Upper lobe of left lung (tissue), 6 donors: Measurements from ENCODE around the gene OSR1. TPM values are rescaled to one million over a fixed set of nuclear protein-coding genes. Genes with fewer than 3 reads are reported as not detected.

ENCODE experiments used
- ATAC-seq, 2 donors: fragments of 200-7000 bp; cut with Tn5 transposase; one replicate each; pipeline ENCODE4 v1.9.1; 2022; ENCODE audit warnings: mild to moderate bottlenecking in 2 of 2, moderate library complexity in 2 of 2; ENCODE audit not compliant: low FRiP score in 2 of 2
- DNase-seq, 2 donors: peaks; one replicate each; pipeline ENCODE4 v3.0.0-alpha.2; 2019 to 2020
- H3K27ac ChIP-seq, 4 donors: fragments of 200-600 bp; sonication (generic); one replicate each; pipeline ENCODE4 v1.5.1; 2016 to 2019
- H3K27me3 ChIP-seq, 4 donors: fragments of 200-600 bp; sonication (generic); one replicate each; pipeline ENCODE4 v1.5.1; 2017 to 2019
- H3K36me3 ChIP-seq, 4 donors: fragments of 200-600 bp; sonication (generic); one replicate each; pipeline ENCODE4 v1.5.1; 2016 to 2019
- H3K4me1 ChIP-seq, 4 donors: fragments of 200-600 bp; sonication (generic); one replicate each; pipeline ENCODE4 v1.5.1; 2018 to 2019
- H3K4me3 ChIP-seq, 4 donors: fragments of 200-600 bp; sonication (generic); one replicate each; pipeline ENCODE4 v1.5.1; 2017 to 2019; ENCODE audit warnings: mild to moderate bottlenecking in 2 of 4, moderate library complexity in 1 of 4
- H3K9me3 ChIP-seq, 4 donors: fragments of 200-600 bp; sonication (generic); one replicate each; pipeline ENCODE4 v1.5.1; 2018 to 2019
- EP300 ChIP-seq, 4 donors: sonication (generic); formaldehyde crosslinking; IDR thresholded peaks; one replicate each; pipeline ENCODE4 v1.5.1; 2017; ENCODE audit warnings: antibody characterized with exemption in 4 of 4, control low read depth in 2 of 4
- POLR2A ChIP-seq, 4 donors: fragments of 450-650 bp; IDR thresholded peaks; one replicate each; pipeline ENCODE4 v1.5.1; 2016 to 2017; ENCODE audit warnings: antibody characterized with exemption in 4 of 4, mild to moderate bottlenecking in 2 of 4
- POLR2AphosphoS5 ChIP-seq, 2 donors: sonication (generic); formaldehyde crosslinking; IDR thresholded peaks; one replicate each; pipeline ENCODE4 v1.5.1; 2017; ENCODE audit warnings: antibody characterized with exemption in 2 of 2
- WGBS, 2 donors: methylation state at CpG; one replicate each; pipeline ENCODE4 v1.1.5; 2017 to 2018; 5-methylcytosine and 5-hydroxymethylcytosine counted together
- total RNA-seq, 6 donors: library from RNA; depleted of rRNA in 4 of 6; stranded (reverse); fragments of >200 nt in 4 of 6; gene quantifications; one replicate each; pipeline versions ENCODE4 v1.1.0 to v1.2.1, GENCODE V29; 2016 to 2021
- TF ChIP-seq, protein P1 (sequence below), 6 experiments: fragments of 450-650 bp in 4 of 6; fragments of 200-600 bp in 2 of 6; sonication (generic) in 2 of 6; IDR thresholded peaks; one replicate each; pipeline ENCODE4 v1.5.1; 2016 to 2019; ENCODE audit warnings: antibody characterized with exemption in 6 of 6
- donor health status: DM: no; HTN: no; CAD: no; lungs with moderate emphysema.
- donor health status: DM: no; HTN: yes; CAD: no; lungs with severe emphysema.

The OSR1 gene
- total RNA-seq, 6 donors from 2014 or later: 3.2 to 19.4 (median 7.5) TPM

DNA sequence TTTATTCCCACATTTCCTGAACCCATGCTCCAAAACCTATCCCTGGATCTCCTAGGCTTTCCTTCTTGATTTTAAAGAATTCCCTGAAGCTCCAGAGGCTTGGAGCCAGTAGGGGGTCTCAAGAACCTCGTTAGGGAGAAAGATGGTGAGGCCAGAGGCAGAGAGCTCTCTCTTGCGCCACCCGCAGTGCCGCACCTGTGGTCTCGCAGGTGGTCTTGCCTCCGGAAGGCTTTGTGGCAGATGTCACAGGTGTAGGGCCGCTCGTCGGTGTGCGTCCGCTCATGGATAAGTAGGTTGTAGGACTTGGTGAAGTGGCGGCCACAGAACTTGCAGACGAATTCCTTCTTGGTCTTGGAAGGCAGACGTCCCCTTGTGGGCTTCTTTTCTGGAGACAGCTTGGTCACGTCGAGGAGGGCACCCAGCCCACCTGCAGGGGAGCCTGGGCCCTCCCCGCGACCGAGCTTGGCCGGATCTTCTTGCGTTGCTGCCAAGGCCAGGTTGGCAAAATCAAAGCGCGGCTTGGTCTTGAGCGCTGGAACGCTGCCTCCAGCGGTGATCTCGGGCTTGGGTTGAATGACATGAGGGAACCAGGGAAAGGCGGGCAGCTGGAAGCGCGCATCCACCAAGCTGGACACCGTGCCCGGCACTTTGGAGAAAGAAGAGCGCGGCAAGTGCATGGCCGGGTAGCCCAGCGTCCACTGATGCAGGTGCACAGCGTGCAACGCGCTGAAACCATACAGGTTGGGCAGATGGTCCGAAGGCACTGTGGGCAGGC, 5.3 kb downstream of the OSR1 start:
- no peak for TF ChIP-seq EP300 (IDR thresholded peaks at IDR 0.05)
- TF ChIP-seq POLR2A (IDR thresholded peaks at IDR 0.05): no peak
- TF ChIP-seq POLR2AphosphoS5 (IDR thresholded peaks at IDR 0.05): no peak
- TF ChIP-seq, protein P1, sequence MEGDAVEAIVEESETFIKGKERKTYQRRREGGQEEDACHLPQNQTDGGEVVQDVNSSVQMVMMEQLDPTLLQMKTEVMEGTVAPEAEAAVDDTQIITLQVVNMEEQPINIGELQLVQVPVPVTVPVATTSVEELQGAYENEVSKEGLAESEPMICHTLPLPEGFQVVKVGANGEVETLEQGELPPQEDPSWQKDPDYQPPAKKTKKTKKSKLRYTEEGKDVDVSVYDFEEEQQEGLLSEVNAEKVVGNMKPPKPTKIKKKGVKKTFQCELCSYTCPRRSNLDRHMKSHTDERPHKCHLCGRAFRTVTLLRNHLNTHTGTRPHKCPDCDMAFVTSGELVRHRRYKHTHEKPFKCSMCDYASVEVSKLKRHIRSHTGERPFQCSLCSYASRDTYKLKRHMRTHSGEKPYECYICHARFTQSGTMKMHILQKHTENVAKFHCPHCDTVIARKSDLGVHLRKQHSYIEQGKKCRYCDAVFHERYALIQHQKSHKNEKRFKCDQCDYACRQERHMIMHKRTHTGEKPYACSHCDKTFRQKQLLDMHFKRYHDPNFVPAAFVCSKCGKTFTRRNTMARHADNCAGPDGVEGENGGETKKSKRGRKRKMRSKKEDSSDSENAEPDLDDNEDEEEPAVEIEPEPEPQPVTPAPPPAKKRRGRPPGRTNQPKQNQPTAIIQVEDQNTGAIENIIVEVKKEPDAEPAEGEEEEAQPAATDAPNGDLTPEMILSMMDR (IDR thresholded peaks at IDR 0.05): no peak

DNA sequence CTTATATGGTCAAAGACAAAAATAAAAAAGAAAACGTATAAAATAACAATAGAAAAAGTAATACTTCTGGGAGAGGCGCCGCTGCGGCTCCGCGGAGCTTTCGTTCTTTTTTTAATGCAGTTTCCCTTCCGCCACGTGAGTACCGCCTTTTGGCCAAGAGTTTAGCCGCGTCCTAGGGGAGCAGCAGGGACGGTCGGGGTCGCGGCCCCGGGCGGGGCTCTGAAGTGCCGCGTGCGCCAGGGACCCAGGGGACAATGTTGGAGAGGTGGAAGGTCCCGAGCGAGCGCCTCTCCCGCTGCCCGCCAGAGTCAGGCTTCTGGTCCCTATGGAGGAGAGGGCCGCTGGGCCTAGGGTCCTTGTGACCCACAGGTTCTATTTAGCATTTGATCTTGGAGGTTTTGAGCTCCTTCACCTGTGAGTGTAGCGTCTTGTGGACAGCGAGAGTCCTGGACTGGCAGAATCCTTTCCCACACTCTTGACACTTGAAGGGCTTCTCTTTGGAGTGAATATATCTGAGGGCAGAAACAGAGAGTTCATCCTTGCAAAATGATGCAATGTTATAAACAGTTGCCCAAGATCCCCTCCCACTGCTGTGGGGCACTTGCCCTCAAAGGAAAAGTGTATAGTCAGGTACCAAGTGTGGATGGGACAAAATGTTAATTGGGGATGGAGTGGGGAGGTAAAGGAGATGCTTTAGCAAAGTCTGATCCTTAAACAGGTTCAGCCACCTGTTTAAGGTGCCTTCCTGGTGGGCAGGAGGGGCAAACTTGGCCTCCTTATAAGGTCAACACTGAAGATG, 6.3 kb downstream of the OSR1 start:
- Histone ChIP-seq H3K9me3 (no peaks in the 10 kb centered on the region), H3K36me3 (no peaks in the 10 kb centered on the region), H3K27me3 (peaks cover 0 to 43% (median 24%) of the 10 kb centered on the region in 4 donors), H3K4me3 (peak overlapping the region in 2 of 4 donors; percentile 4 to 18), H3K4me1 (peaks cover 20 to 48% (median 28%) of the 10 kb centered on the region in 4 donors), H3K27ac (no peak overlapping the region)
- WGBS, 2 donors: 24 to 29% methylated on average over 27 to 29 of the region's 29 CpGs
- DNase-seq (peak in 1 of 2 donors; percentile 82), ATAC-seq (no peak)
- TF ChIP-seq, protein P1 (IDR thresholded peaks at IDR 0.05): no peak
- TF ChIP-seq EP300 (IDR thresholded peaks at IDR 0.05) (no peak), POLR2A (IDR thresholded peaks at IDR 0.05) (no peak), POLR2AphosphoS5 (IDR thresholded peaks at IDR 0.05) (no peak)

More for the DNA sequence above, 5.3 kb downstream of the OSR1 start:
- 44 to 46% methylated on average over 33 to 40 of the region's 40 CpGs for WGBS, 2 donors
- no peak overlapping the region for H3K4me3 ChIP-seq
- peaks cover 29 to 54% (median 34%) of the 10 kb centered on the region in 4 donors for H3K4me1 ChIP-seq
- H3K27me3 ChIP-seq: peaks cover 0 to 52% (median 31%) of the 10 kb centered on the region in 4 donors
- ATAC-seq: no peak
- DNase-seq: peak in 1 of 2 donors; percentile 74
- no peaks in the 10 kb centered on the region for H3K9me3 ChIP-seq
- no peak overlapping the region for H3K27ac ChIP-seq
- H3K36me3 ChIP-seq: no peaks in the 10 kb centered on the region

DNA sequence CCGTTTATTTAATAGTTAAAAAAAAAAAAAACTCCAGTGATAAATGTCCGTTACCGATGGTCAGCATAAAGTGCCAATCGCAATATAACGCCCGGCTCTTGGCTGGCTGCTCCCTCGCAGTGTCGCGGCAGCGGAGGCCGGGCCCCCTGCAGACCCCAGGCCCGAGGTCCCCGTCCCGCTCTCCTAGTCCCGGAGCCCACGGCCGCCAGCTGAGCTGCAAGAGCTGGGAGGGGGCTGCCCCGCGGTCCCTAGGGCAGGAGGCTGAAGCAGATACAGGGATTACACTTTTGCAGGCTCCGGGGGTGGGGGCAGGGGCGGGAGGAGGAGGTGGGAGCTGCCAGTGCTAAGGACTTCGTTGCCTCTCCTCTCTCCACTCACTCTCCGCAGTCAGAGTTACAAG, 6.9 kb downstream of the OSR1 start:
- Histone ChIP-seq H3K36me3 (no peaks in the 10 kb centered on the region), H3K4me3 (peak overlapping the region in 2 of 4 donors; percentile 4 to 18), H3K27ac (no peak overlapping the region), H3K4me1 (peaks cover 18 to 48% (median 27%) of the 10 kb centered on the region in 4 donors), H3K9me3 (no peaks in the 10 kb centered on the region), H3K27me3 (peaks cover 0 to 37% (median 21%) of the 10 kb centered on the region in 4 donors)
- TF ChIP-seq POLR2AphosphoS5 (IDR thresholded peaks at IDR 0.05) (no peak), EP300 (IDR thresholded peaks at IDR 0.05) (no peak), POLR2A (IDR thresholded peaks at IDR 0.05) (no peak)
- TF ChIP-seq, protein P1 (IDR thresholded peaks at IDR 0.05): no peak
- WGBS, 2 donors: 23 to 32% methylated on average over 23 of the region's 23 CpGs
- no peak for ATAC-seq
- peak in 1 of 2 donors; percentile 74 for DNase-seq

DNA sequence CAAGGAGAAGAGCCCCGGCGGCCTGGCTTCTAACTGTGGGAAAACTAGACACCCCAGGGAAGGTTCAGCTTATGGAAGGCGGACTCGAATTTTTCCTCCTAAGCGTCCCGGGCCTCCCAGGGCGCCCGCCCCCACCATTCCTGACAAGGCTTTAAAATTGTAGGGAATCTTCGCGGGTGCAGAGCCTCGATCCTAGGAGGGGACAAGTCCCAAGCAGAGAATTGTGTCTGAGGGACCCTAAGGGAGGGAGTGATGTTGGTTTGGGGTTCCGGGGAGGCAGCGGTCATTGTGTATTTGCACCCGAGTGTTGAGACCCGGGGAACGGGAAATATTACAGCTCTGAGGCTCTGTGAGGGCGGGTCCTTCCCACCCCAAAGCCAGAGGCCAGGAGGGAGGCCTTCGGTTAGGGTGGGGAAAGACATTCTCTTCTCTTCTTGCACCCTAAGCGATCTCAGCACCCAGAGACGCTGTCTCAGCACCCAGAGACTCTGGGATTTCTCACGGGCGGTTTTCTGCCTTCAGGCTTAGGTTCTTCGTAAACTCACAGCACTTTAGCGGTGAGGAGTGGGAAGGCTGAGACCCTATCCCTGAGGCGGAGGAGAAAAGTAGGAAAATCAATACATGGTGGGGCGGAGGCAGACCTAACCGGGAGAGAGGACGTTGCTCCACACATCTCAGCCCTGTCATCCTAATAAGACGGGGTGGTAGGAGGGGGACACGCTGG, 7.6 kb downstream of the OSR1 start:
- ATAC-seq (no peak), DNase-seq (no peak)
- 28 to 51% methylated on average over 29 to 30 of the region's 30 CpGs for WGBS, 2 donors
- Histone ChIP-seq H3K27me3 (peaks cover 0 to 30% (median 16%) of the 10 kb centered on the region in 4 donors), H3K4me3 (peak overlapping the region in 3 of 4 donors; percentile 6 to 34 (median 27)), H3K4me1 (peaks cover 18 to 43% (median 24%) of the 10 kb centered on the region in 4 donors), H3K9me3 (no peaks in the 10 kb centered on the region), H3K27ac (no peak overlapping the region), H3K36me3 (no peaks in the 10 kb centered on the region)
- no peak for TF ChIP-seq POLR2A (IDR thresholded peaks at IDR 0.05)
- TF ChIP-seq POLR2AphosphoS5 (IDR thresholded peaks at IDR 0.05): no peak
- TF ChIP-seq, protein P1 (IDR thresholded peaks at IDR 0.05): no peak
- no peak for TF ChIP-seq EP300 (IDR thresholded peaks at IDR 0.05)
